Stimulated activated CD4-positive, alpha-beta T cell treated with anti-CD3 and anti-CD28 coated beads, Interleukin-4, amount 100 ng/mL, for 24 hours (primary cell): ENCODE data around the gene RNF123.
A peak's percentile ranks its signal among the peaks of the same experiment; 100 is the strongest.

Experiments
- DNase-seq: peaks from one replicate; pipeline ENCODE4 v3.0.0-alpha.2; 2020

The RNF123 gene

GRCh38 chr3:49705390-49705960 is 16.1 kb downstream of the RNF123 start:
- DNase-seq, result no peak

- no peak for DNase-seq
These were observed 17.2 kb downstream of the RNF123 start for GRCh38 chr3:49706456-49707112.

- no peak for DNase-seq
These were observed 17.7 kb downstream of the RNF123 start for GRCh38 chr3:49707113-49707480.

- no peak for DNase-seq
These were observed 20.5 kb downstream of the RNF123 start for GRCh38 chr3:49709852-49710251.

DNA sequence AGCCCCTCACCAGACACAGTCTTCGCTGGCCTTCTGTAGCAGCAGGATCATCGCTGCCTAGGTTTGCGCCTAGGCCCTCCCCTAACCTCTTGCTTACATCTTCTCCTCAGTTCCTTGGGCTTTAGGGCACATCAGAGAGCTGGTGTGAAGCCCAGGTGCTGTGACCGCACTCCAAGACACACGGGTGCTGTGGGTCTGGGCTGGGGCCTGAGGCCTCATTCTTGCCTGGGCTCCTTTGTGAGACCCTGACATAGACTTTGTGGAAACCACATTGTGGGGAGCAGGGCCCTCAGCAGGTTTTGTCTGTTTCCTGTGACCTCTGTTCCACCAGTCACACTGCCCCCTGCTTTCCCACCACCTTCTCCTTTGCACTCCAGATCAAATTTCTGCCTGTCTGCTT is 22.1 kb downstream of the RNF123 start:
- no peak for DNase-seq

DNA sequence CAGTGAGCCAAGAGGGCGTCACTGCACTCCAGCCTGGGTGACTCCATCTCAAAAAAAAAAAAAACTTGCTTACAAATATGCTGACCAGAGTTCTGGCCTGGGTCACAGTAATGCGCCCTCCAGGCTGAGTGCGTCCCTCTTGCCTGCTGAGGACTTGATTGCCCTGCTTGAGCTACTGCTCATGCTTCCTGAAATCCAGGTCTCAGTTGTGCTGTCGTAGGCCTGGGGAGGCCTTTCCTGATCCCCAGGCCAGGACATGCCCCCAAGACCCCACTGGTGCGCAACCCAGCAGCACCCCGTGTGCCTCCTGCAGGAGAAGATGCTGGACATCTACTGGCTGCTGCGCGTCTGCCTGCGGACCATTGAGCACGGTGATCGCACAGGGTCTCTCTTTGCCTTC is 22.8 kb downstream of the RNF123 start:
- DNase-seq, result no peak

- no peak for DNase-seq
These were observed 23.4 kb downstream of the RNF123 start for GRCh38 chr3:49712631-49713317.

GRCh38 chr3:49713336-49714105 is 24.2 kb downstream of the RNF123 start:
- no peak for DNase-seq

- DNase-seq, result no peak
These were observed 25.6 kb downstream of the RNF123 start for GRCh38 chr3:49714728-49715550.

DNA sequence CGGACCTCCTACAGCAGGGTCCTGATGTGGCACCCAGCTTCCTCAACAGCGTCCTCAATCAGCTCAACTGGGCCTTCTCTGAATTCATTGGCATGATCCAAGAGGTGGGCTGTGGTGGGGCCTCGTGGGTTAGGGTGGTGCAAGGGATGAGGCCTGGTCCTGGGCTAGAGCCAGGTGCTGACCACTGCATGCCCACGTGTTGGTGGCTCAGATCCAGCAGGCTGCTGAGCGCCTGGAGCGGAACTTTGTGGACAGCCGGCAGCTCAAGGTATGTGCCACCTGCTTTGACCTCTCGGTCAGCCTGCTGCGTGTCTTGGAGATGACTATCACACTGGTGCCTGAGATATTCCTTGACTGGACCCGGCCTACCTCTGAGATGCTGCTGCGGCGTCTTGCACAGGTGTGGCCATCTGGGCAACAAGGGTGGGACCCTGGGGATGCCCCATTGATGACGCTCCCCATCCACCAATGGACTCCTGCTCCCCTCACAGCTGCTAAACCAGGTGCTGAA is 26.3 kb downstream of the RNF123 start:
- no peak for DNase-seq

DNA sequence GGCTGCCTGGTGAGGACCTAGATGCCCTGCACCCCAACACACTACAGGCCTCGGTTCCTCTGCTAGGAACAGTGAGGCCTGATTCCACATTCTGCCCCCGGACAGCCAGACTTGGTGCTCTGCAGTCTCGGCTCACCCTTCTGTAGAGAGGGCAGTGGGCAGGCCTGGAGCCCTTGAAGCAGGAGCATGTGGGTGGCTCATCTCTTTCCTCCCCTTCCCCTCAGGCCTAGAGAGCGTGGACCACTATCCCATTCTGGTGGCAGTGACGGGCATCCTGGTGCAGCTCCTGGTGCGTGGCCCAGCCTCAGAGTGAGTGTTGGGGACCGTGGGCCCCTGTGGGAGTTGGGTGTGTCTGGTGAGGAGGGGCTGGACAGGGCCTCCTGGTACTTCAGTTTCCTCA is 26.8 kb downstream of the RNF123 start:
- DNase-seq, result no peak

DNA sequence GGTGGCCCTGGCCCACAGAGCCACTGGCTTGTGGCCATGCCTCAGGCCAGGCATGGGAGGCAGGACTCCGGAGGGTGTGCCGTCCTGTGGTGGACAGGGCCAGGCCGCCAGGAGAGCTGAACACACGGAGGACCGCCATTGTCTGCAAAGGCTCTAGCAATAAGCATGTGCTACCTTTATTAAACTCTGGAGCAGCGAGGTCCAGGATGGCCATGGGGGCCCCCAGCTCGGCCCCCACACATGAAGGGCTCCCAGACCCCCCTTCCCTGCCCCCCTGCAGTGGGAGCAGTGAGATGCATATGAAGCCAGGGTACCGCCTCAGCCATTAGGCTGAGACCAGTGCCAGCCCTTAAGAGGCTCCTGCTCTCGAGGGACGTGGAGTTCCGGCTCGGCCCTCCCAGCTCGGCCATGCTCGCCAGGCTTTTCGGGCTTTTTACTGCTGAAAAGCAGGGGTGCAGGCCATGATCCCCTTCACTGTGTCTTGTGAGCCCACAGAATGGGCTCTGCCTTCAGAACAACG is 27.4 kb downstream of the RNF123 start:
- no peak for DNase-seq

DNA sequence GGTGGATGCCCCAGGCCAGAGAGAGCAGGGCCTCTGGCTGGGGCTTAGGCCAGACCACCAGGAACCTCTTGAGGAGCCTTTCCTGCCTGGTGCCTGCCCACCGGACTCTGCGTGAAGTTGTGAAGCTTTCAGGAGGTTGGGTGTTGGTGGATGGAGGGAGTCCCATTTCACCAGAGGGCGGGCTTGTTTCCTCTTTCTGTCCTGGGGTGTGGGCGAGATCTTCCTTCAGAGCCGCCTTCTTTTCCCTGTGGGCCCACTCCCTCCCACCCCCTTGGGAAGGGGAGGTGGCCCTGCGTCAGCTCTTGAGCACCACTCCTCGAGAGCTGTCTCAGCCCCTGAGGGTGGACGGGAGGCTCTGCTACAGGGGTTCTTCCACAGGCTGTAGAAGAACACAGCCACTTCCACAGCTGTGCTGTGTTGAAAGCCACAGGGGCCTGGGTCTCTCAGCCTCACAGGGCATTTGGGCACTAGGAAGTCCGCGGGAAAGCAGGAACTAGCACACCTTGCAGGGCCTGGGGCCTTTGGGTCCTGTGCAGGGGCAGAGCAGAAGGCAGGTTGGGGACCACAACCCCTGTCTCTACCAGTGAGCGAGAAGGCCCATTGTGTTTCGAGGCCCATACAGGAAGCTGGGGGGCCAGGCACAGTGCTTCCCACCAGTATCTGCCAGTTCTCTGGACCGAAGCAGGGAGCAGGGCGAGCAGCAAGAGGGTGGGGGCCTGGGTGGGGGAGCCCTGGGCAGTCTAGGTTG is 28.0 kb downstream of the RNF123 start:
- no peak for DNase-seq

DNA sequence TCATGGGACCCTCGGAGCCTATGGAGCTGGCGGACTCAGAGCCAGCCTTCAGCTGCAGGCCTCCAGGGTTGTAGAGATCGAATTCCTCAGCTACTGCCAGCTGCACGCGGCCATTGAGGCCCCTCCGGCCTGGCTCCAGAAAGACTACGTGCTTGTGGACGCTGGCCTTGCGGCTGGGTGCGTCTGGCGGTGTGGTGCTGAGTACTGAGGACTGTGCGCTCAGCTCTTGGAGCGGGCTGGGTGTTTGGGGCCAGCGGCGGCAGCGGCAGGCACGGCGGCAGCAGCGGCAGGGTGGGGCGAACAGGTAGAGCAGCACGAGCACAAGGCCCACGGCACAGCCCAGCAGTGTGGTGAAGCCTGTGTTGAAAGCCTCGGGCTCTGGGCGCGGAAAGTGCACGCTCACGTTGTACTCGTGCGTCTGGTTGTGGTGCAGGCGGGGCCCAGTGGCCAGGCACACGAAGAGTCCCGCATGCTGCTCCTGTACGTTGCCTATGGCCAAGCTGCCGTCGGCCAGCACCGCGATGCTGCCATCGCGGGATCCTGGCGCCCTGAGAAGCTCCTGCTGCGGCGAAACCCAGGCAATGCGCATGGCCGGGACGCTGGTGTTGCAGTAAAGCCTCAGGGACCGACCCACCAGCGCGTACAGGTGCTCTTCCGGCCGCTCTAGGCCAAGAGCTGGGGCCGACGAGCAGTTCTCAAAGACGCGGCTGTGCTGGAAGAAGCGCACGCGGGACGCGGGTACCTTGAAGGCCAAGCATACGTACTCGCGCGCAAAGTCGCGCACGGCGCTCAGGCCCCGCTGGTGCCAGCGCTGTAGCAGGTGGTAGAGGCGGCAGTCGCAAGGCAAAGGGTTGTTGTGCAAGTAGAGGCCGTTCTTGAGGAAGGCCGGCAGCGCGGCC is 28.9 kb downstream of the RNF123 start:
- DNase-seq, result no peak

DNA sequence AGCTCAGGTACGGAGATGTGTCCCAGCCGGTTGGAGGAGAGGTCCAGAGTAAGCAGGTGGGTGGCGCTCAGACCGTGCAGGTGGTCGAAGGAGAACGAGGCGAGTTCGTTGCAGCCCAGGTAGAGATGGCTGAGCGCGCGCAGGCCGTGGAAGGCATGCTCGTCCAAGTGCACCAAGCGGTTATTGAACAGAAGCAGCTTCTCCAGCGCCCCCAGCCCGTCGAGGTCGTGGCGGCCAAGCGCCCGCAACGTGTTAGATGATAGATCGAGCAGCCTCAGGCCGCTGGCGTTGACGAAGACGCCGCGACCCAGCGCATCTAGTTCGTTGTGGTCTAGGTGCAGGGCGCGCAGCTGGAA is 29.5 kb downstream of the RNF123 start:
- DNase-seq, result no peak

DNA sequence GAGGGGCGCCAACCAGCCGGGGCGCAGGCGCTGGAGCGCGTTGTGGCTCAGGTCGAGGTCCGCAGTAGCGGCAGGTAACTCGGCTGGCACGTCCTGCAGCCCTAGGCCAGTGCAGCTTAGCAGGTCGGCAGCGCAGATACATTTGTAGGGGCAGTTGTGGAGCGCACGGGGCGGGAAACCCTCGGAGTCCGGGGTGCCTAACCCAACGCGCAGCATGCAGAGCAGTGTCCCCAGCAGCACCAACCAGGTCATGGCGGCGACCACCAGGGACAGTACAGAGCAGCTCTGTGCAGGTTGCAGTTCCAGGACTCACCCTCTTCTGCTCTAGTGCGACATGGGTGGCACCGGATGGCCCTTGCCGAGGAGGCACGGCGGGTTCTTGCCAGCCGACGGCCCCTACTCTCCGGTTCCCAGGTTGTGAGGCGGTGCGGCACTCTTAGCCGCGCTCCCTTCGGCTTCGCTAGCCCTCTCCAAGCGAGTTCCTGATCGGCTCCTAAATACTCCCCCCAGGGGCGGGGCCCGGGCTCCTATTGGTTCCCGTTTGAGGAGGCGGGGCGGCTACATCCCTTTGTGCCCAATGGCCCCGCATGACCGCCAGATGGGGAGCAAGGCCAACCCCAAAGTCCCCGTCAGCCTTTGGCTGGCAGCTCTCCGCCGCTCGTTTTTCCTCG is 30.0 kb downstream of the RNF123 start, which contains the start of gene AMIGO3:
Gene AMIGO3, minus strand, starts transcription at position 471 of the 671 bp plus-strand sequence. Its CDS starts 219 bp downstream, at position 252.
- DNase-seq, result peak; percentile 92

GRCh38 chr3:49720855-49721595 is 31.7 kb downstream of the RNF123 start:
- DNase-seq, result no peak

DNA sequence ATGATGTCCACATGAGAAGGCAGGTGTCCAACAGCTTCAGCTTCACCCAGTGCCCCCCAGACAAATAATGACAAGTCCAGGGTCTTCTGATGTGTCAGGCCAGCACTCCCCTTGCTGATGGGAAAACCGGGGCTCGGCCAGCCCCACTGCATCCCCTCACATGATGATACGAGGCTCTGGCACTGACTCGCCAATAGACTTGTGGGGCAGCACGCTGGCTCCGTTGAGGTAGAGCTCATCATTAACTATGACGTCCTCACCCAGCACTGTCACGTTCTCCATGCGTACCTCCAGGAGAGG is 32.2 kb downstream of the RNF123 start:
- DNase-seq, result no peak
